IPS-NIHi7 (cell line): Measurements from ENCODE around the gene NKPD1.

Experiments used
- DNase-seq: peaks from one replicate; pipeline ENCODE4 v3.0.0; 2012; ENCODE audit warnings: mixed read lengths; ENCODE audit errors: extremely low spot score

Gene NKPD1

DNA sequence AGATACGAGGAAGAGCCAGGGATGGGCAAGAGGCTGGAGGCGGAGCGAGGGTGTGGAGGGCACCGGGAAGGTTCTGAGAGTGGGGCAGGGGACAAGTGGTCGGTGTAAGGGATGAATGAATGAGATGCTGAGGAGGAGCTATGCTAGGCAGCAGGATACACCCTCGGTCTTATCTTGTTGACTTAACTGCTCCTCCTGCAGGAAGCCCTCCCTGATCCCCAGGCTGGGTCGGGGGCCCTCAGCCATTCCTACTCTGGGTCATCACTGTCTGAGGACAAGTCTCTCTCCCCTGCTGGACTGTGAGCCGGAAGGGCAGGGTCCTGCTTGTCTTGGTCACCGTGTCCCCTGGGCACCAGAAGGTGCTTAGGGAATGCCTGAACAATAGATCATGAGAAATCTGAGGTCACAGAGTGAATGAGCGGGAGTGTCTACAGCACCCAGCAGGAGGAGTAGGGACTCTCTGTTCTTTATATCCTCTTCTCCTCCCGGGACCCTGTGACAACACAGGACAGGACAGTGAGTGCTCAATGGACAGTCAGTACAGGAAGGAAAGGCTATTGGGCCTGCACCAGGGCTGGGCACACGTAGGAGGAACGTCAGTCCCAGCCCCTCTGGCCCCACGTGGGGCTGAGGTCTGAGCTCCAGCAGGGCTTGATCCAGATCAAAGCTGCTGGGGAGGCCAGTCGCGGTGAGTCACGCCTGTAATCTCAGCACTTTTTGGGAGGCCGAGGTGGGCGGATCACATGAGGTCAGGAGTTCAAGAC is 6.5 kb downstream of the NKPD1 start:
- DNase-seq = no peak

DNA sequence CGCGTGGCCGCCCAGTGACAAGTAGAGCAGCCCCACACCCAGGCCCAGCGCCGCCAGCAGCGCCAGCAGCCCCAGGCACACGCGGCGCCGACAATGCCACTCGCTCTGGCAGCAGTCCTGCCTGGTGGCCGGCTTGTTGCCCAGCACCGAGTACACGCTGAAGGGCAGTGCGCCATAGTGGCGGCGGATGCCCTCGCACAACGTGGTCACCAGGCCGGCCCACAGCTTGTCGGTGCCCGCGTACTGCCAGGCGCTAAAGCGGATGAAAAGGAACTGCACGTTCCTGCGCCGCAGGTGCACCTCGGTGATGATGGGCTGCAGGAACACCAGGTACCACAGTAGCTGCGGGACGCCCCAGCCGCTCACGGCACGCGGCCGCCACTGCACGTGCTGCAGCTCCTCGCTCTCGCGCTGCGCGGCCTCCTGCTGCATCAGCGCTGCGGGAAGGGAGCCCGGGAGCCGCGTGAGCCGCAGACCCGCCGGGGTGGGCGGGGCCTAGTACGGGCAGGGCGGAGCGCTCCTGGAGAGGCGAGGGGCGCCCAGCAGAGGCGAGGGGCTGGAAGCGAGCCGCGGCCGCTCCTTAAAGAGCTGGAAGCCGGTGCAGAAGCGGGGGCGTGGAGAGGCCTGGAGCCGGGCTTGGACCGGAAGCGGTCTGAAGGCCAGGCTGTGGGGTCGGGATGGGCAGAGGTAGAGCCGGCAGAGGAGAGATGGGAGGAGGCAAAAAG is 7.3 kb downstream of the NKPD1 start:
- peak; percentile 72 for DNase-seq

DNA sequence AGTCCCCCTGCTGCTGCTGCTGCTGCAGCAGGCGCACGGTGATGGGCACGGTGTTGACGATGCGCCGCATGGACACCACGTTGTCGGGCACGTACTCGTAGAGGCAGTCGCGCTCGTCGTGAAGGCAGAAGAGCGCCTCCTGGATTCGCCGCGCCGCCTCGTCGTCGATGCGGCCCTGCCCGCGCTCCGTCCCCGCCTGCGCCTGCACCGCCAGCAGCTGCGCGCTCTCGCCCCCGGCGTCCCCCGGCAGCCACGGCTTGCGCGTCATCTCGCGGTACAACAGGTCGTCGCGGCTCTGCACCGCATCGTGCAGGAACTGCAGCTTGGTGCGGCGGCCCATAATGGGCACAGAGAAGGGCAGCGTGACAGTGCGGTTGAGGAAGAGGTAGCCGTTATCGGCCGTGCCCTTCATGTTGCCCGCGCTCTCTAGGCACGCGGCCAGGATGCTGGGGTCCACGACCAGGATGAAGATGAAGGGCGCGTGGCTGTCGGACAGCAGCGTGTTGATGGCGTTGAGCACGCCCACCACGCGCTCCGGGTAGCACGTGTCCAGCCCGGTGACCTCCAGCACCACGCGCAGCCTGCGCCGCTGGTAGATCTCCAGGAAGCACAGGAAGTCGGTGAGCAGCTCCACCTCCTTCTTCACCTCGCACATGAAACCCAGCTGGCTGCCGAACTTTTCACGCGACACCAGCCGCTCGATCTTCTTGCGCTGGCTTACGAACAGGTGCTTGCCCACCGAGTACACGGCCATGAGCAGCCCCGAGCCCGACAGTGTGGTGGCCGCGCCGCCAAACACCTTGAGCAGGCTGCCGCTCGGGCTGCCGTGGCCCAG is 8.1 kb downstream of the NKPD1 start:
- peak; percentile 73 for DNase-seq

DNA sequence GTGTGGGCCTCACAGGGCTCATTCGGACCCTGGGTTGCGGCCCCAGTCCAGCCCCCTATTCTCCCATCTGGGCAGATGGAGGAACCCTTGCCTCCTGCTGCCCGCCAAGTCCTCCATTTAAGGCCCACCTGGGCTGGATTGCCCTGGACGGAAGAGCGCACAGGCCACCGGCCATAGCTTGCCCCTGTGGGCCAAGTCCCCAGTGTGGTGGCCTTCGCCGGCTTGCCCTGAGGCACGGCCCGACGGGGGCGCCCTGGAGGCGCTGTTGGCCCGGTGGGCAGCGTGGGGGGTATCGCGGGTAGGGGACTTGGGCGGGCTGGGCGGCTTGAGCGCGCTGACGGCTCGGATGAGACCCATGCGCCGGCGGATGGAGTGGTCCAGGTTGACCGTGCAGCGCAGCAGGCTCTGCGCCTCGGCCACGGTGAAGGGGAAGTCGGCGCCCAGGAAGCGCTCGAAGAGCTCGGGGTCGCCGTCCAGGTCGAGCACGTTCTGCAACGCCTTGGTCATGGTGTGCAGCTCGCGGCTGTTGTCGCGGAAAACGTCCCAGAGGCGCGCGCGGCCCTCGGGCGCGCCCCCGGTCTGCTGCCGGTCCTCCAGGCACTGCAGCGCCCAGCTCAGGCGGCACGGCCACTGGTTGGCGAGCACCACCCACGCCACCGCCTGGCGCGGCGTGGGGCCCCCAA is 8.8 kb downstream of the NKPD1 start:
- DNase-seq = no peak

DNA sequence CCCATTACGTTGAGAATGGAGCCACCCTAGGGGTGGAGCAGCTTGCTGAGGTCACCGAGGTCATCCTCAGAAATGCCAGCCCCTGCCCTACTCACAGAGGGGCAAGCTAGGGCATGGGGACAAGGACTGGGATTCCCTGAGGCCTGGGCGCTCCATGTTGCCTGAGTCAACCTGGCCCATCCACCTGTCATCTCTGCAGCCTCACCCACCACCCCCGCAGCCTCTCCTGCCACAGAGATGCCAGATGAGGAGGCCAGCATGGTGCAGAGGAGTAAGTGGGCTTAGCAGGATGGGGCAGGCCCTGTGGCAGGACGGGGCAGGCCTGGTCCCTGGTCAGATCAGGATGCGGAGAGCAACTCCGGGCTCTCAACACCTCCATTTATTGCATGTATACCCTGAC is 9.5 kb downstream of the NKPD1 start:
- DNase-seq = no peak

DNA sequence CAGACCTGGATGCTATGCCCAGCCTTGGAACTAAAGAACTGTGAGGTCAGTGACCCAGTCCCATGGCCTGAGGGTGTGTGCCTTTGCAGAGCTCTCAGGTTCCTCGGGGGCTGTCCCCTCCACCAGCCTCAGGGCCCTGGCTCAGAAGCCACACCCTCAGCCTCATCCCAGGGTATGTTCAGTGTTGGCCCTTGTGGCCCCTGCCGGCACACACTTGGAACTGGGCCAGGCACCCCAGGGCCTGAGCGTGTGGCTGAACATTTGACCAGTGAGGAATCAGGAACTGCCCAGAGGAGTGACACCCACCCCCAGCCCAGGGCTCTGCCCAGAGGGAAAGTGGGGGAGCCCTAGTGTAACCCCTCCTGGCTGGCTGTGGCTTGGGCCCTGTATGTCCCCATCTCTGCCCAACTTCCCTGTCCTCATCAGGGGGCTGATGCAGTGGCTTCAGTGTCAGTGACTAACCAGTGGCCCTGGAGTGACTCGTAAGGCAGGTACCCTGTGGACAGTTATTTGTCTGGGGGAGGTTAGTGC is 10.0 kb downstream of the NKPD1 start:
- no peak for DNase-seq

DNA sequence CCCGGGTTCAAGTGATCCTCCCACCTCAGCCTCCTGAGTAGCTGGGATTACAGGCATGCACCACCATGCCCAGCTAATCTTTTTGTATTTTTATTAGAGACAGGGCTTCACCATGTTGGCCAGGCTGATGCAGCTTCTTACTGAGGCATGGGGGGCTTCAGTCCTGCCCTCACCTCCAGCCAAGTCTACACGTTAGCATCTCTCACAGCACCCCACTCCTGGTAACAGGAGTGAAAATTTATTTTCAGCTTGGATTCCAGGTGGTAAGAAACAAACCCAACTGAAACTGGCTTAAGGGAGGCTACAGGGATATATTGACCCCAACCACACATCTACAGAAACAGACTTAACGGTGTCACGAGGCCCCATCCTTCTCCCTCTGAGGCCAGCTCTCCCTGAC is 10.6 kb downstream of the NKPD1 start:
- no peak for DNase-seq

DNA sequence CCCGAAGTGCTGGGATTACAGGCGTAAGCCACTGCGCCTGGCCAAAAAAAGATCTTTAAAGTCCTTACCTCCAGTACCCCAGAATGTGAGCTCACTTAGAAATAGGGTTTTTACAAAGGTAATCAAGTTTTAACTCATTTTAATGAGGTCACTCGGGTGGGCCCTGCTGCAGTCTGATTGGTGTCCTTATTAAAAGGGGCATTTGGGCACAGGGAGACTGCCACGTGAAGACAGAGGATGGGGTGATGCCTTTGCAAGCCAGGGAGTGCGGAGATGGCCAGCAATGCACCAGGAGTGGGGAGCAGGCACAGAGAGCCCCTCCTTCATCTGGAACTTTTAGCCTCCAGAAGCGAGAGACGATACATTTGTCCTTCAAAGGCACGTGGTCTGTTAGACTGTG is 11.7 kb downstream of the NKPD1 start:
- DNase-seq = no peak

DNA sequence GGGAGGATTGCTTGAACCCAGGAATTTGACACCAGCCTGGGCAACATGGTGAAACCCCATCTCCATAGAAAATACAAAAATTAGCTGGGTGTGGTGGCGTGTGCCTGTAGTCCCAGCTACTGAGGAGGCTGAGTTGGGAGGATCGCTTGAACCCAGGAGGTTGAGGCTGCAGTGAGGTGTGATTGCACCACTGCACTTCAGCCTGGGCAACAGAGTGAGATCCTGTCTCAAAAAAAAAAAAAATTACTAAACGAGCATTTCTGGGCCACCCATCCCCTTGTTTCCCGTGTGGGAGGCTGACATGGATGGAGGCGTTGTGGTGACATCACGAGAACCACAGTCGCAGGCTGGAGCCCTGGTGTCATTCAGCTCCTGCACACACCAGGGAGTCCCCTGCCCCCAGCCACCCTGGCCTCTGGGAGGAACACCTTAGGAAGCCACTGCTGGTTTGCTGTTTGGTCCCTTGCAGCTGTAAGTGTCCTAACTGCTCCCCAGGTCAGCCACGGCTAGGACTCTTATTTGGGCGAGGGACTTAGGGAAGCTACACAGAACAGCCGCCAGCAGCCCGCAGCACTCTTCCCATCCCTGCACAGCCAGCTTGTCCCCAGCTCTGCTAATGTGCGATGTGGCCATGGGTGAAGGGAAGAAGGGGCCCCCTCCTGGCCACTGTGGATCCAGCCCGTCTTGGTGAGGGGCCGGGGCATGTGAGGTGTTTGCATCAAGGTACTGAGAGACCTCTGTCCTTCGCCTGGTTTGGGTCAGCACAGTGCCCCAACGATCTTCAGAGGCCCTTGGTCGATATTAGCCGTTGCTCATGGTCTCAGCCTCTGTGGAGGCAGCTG is 12.7 kb downstream of the NKPD1 start:
- peak; percentile 62 for DNase-seq

DNA sequence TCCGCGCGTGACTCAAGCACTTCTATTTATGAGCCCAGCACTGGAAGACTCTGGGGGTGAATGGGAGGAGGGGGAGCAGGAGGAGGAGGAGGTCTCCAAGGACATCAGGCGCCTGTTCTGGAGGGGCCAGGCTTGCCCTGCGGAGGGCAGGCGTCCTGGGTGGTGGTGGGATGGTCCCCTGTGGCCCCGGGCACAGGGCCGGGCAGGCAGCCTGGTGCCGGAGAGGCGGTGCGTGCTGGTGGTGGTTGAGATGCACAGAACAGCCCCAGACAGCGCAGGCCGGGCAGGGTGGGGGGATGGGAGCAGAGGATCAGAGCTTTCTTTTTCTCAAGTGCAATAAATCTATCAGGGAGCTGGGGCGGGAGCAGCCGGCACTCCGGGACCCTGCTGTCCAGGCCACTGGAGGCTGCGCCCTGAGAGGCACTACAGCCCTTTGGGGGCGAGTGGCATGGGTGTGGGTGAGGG is 14.0 kb downstream of the NKPD1 start:
- DNase-seq = no peak

DNA sequence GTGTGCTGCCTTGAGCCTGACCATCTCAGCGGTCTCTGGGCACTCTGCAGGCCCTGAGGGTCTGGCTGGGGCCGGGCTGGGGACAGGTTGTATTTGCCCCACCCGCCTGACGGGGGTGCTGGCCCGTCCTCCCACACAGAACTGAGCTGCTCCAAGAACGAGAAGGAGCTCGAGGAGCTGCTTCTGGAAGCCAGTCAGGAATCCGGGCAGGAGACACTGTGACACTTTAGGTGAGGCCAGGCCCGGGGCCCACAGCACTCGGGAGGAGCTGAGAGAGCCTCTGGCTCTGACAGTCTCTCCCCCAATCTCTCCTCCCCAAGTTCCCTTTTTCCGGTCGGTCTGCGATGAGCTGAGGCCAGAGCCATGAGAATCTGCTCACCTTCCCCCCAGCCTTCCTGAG is 14.5 kb downstream of the NKPD1 start:
- DNase-seq = no peak

DNA sequence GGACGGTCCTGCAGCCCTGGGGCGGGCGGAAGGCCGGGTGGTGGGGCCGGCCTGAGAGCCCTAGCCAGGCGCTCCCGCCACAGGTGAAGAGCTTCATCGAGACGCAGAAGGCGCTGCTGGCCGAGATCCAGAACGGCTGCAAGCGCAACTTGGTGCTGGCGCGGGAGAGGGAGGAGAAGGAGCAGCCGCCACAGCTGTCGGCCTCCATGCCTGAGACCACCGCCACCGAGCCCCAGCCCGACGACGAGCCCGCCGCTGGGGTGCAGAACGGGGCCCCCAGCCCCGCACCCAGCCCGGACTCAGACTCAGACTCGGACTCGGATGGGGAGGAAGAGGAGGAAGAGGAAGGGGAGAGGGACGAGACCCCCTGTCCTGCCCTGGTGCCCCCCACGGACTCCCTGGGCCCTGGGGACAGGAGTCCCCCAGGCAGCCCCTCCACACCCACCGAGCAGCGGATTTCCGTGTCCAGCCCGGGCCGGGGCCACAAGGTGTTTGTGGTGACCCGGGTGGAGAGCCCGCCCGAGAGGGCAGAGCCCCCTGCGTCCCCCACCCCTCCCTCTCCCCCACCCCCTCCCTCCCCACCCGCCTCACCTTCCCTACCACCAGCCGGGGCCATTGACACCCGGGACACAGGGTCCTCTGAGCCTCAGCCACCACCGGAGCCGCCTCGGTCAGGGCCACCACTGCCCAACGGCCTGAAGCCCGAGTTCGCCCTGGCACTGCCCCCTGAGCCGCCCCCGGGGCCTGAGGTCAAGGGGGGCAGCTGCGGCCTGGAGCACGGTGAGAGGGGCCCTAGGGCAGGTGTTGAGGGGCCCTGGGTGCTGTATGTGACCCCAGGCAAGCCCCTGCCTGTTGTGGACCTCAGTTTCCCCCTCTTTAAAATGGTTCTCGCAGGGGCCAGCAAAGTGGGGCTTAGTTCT is 15.3 kb downstream of the NKPD1 start:
- DNase-seq = no peak

DNA sequence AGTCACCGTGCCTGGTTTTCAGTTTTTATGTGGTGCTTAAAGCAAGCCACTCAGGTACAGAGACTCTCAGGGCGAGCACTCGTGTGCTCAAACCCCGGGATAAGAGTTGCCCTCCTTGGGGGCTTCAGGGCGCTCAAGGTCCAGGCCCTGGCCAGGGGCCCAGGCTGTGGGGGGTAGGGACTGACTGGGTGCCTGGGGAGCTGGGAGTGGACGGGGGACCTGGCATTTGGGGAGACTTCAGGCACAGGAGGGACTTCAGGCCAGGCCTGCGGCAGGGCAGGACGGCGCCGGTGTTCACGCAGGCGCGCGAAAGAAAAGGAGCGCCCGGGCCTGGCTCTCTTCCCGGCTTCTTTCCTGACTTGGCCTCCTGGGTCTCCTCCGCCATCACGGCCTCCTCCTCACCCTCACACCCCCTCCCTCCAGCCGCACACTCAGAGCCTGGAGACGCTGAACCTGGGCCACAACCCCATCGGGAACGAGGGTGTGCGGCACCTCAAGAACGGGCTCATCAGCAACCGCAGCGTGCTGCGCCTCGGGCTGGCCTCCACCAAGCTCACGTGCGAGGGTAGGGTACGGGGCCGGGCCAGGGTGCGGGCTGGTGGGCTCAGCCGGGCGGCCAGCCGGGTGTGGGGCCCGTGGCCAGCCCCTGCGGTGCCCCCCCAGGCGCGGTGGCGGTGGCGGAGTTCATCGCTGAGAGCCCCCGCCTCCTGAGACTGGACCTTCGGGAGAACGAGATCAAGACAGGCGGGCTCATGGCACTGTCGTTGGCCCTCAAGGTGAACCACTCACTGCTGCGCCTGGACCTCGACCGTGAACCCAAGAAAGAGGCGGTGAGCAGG is 16.1 kb downstream of the NKPD1 start:
- DNase-seq = no peak

DNA sequence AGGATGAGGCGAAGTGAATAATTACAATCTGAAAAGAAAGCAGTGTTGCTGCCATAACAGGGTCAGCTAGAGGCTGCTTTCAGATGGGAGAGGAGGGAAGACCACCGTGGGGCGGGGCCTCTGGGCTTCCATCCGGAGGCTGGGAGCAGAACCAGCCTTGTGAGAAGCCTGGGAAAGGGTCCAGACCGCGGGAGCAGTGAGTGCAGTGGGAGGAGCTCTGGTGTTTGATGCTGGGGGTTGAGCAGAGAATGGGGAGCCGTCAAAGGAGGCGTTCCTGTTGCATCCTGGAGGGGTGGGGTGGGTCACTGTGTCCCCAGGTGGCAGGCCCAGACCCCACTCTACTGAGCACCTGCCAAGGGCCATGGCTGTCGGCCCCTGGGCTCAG is 18.1 kb downstream of the NKPD1 start:
- DNase-seq = no peak

DNA sequence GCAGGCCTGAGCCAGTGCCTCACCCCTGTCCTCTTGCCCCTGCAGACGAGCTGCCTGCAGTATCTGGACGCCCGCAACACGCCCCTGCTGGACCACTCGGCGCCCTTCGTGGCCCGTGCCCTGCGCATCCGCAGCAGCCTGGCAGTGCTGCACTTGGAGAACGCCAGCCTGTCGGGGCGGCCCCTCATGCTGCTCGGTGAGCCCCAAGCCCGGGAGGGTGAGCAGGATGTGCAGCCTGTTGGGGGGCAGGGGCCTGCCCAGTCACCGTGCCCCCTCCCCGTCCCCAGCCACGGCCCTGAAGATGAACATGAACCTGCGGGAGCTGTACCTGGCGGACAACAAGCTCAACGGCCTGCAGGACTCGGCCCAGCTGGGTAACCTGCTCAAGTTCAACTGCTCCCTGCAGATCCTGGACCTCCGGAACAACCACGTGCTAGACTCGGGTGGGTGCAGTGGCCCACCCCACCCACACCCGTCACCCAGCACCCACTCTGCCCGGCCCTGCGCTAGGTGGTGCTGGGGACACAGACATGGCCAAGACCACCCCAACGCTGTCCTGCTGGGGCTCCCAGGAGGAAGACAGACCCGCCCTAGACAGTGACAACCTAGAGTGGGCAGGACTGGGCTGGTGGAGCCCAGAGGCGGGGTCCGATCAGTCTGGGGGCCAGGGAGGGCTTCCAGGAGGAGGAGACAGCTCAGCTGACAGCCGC is 18.6 kb downstream of the NKPD1 start:
- no peak for DNase-seq

DNA sequence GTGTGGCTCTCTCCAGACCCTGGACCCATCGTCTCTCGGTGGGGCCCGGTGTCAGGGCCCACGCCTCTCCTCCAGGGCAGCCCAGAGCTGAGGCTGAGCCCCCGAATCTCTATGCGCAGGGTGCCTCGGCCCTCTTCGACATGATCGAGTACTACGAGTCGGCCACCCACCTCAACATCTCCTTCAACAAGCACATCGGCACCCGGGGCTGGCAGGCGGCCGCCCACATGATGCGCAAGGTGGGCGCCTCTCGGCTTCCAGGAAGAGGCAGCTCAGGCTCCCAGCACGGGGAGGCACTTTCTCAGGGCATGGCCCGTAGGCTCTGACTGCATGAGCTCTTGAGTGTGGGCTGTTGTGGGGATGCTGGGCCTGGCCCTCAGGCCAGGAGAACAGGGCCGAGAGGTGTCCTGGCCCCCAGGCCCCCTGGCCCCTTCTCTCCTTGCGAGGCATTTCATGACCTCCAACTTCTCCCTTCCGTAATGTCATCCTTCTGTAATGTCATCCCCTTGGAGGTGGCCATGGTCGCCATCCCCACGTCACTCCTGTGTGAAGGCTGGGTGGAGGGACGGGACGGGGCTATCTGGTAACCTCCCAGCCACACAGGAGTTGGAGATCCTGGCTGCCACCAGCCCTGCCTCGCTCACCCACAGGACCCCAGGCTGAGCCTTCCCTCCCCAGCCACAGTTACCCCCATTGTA is 19.4 kb downstream of the NKPD1 start:
- no peak for DNase-seq

DNA sequence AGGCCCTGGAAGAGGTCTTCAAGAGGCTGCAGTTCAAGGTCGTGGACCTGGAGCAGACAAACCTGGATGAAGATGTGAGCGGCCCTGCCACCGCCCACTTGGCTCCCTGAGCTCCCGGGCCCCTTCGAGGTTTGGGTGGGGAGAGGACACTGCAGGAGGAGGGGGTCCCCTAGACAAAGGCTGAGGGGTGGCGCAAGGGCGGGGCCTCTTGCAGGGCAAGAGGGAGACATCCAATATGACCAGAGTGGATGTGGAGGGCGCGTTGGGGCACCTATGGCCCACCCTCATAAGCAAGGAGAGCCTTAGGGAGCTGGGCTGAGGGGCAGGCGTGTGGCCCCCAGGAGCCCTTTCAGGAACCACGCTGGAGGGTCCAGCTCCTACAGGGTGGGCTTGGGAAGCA is 20.2 kb downstream of the NKPD1 start:
- DNase-seq = no peak

DNA sequence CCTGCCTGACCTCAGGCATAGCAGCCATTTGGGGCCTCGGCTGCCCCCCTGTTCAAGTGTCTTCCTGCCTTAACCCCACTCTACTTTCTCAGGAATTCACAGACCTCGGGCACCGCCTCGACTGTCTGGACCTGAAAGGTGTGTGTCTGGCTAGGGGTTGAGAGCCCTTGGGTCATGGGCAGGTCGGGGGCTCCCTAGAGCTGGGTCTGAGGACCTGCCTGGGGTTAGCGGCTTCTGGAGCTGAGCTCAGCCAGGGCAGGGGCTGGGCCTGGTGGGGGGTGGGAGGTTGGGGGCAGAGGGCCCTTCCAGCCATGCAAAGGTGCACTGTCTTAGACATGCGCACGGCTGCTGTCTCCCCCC is 20.7 kb downstream of the NKPD1 start:
- DNase-seq = no peak
